Heart right ventricle (tissue), 16 donors: Measurements from ENCODE around the gene TFF3. TPM values are rescaled to one million over a fixed set of nuclear protein-coding genes. Genes with fewer than 3 reads are reported as not detected.

Experiments
- ATAC-seq, 8 donors: fragments of 200-7000 bp; cut with Tn5 transposase; one replicate each; pipeline ENCODE4 v1.9.1; 2020; ENCODE audit warnings: mild to moderate bottlenecking in 8 of 8, moderate library complexity in 8 of 8, moderate number of reproducible peaks in 1 of 8
- DNase-seq, 2 donors: peaks; one replicate each; pipeline ENCODE4 v3.0.0-alpha.2; 2020
- H3K27ac ChIP-seq, 10 donors: fragments of 200-600 bp; sonication (generic) in 2 of 10; one replicate each; pipeline versions ENCODE4 v1.5.0 to v1.8.0; 2020 to 2022; ENCODE audit warnings: mild to moderate bottlenecking in 3 of 10
- H3K27me3 ChIP-seq, 7 donors: fragments of 200-600 bp; one replicate each; pipeline ENCODE4 v1.8.0; 2021 to 2022; ENCODE audit warnings: mild to moderate bottlenecking in 2 of 7
- H3K36me3 ChIP-seq, 9 donors: fragments of 200-600 bp; sonication (generic) in 1 of 9; one replicate each; pipeline versions ENCODE4 v1.5.0 to v1.8.0; 2020 to 2022; ENCODE audit warnings: mild to moderate bottlenecking in 2 of 9
- H3K4me1 ChIP-seq, 9 donors: fragments of 200-600 bp; sonication (generic) in 1 of 9; one replicate each; pipeline versions ENCODE4 v1.5.0 to v1.8.0; 2020 to 2022; ENCODE audit warnings: mild to moderate bottlenecking in 4 of 9
- H3K4me3 ChIP-seq, 10 donors: fragments of 200-600 bp; sonication (generic) in 2 of 10; one replicate each; pipeline versions ENCODE4 v1.5.0 to v1.8.0; 2020 to 2022; ENCODE audit warnings: mild to moderate bottlenecking in 7 of 10, moderate library complexity in 2 of 10
- H3K9me3 ChIP-seq, 11 donors: fragments of 200-600 bp in 10 of 11; sonication (generic) in 2 of 11; one replicate each; pipeline versions ENCODE4 v1.5.0 to v1.8.0; 2013 to 2022; ENCODE audit warnings: mild to moderate bottlenecking in 2 of 11, control low read depth in 1 of 11, moderate library complexity in 1 of 11
- WGBS, 2 donors: extraction: QIAGEN DNeasy Blood & Tissue Kit; methylation state at CpG; one replicate each; pipeline ENCODE4 v1.1.7; 2013; ENCODE audit warnings: inconsistent platforms in 1 of 2; 5-methylcytosine and 5-hydroxymethylcytosine counted together
- intact Hi-C, 10 donors: fragments of 100-400 bp; cut with DNase I; formaldehyde crosslinking; loops; one replicate each; pipeline versions ENCODE4 v1.11.1 to v1.14.2; 2022
- polyA plus RNA-seq, 2 donors: library from polyadenylated mRNA; stranded (reverse); fragments of 200-250 nt; gene quantifications; one replicate each; pipeline ENCODE4 v1.2.3, GENCODE V29; 2013
- total RNA-seq, 10 donors: library from RNA; stranded (reverse); fragmentation: NEBNext Ultra II Directional in 3 of 10; extraction: Animal tissue kit (Norgen Biotek cat#: 25700) in 3 of 10; gene quantifications; one replicate each; pipeline versions ENCODE4 v1.2.1 to v1.2.4, GENCODE V29; 2021 to 2023
- TF ChIP-seq, protein P1 (sequence below), 9 donors: fragments of 200-600 bp; sonication (generic) in 2 of 9; IDR thresholded peaks; one replicate each; pipeline versions ENCODE4 v1.5.0 to v1.8.0; 2021 to 2022; ENCODE audit warnings: antibody characterized with exemption in 9 of 9, mild to moderate bottlenecking in 5 of 9, moderate library complexity in 1 of 9
- donor health status: Arrhythmogenic right ventricular cardiomyopathy.
- donor health status: ischemic (EF 13 %, LVEDD 7.1; RV severe dilation, severe dysfunction).
- donor health status: healthy with polysubstance abuse.
- donor health status: DM: no; HTN: yes; CAD: no.
- donor health status: DM: no; HTN: no; CAD: no.
- donor health status: ischemic (EF 25% LVEDD 6.9; RV normal size, moderate dysfunction).
- donor health status: ischemic (EF 25% LVEDD 5.7; RV mildly dilated, moderate dysfunction).
- donor health status: healthy.
- donor health status: DM: yes; HTN: yes; CAD: no.
- donor health status: Ischemic cardiomyopathy.
- donor health status: ischemic (EF 35%, LVEDD 5.7; RV mildly dilated, moderate dysfunction).
- donor health status: nonischemic (EF 11% LVEDD 7.7; RV severe dilation, severe dysfunction).
- donor health status: DM: yes; HTN: yes; CAD: no.
- donor health status: PGD.
- donor health status: ischemic (EF 29% LVEDD 5.4; RV normal size, mild dysfunction).
- donor health status: nonischemic (EF 23%, LVEDD 6.1; RV moderate dilation, normal function).

Gene TFF3
- total and polyA plus RNA-seq, 12 donors: 0.90 to 7.9 (median 2.7) TPM

DNA sequence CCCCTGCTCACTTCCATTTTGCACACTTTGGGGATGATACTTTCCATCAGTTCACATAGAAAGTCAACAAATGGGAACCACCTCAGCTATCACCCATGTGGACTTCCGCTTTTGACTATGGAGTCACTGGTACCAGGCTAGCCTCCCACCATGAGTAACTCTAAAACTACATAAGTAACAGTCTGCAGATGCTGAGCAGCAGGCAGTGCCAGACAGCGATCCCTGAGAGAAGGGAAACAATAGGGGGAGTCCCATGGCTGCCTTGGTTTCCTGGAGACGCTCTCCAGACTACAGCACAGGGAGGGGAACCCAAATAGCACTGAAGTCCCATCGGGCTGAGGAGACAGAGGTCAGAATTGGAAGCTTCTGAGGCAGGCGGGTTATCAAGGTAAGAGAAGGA is 38.4 kb upstream of the TFF3 start:
- H3K36me3 ChIP-seq: no peaks in the 10 kb centered on the region
- peaks cover 0 to 10% (median 4%) of the 10 kb centered on the region in 7 donors for H3K27me3 ChIP-seq
- H3K27ac ChIP-seq: no peak overlapping the region
- H3K9me3 ChIP-seq: peaks cover 0 to 37% (median 8%) of the 10 kb centered on the region in 11 donors
- no peaks in the 10 kb centered on the region for H3K4me1 ChIP-seq
- WGBS, 2 donors: 80 to 83% methylated on average over 5 of the region's 5 CpGs
- DNase-seq (no peak), ATAC-seq (no peak)
- no peak overlapping the region for H3K4me3 ChIP-seq
- TF ChIP-seq, protein P1, sequence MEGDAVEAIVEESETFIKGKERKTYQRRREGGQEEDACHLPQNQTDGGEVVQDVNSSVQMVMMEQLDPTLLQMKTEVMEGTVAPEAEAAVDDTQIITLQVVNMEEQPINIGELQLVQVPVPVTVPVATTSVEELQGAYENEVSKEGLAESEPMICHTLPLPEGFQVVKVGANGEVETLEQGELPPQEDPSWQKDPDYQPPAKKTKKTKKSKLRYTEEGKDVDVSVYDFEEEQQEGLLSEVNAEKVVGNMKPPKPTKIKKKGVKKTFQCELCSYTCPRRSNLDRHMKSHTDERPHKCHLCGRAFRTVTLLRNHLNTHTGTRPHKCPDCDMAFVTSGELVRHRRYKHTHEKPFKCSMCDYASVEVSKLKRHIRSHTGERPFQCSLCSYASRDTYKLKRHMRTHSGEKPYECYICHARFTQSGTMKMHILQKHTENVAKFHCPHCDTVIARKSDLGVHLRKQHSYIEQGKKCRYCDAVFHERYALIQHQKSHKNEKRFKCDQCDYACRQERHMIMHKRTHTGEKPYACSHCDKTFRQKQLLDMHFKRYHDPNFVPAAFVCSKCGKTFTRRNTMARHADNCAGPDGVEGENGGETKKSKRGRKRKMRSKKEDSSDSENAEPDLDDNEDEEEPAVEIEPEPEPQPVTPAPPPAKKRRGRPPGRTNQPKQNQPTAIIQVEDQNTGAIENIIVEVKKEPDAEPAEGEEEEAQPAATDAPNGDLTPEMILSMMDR (IDR thresholded peaks at IDR 0.05): no peak
- intact Hi-C loops: no loop called here

DNA sequence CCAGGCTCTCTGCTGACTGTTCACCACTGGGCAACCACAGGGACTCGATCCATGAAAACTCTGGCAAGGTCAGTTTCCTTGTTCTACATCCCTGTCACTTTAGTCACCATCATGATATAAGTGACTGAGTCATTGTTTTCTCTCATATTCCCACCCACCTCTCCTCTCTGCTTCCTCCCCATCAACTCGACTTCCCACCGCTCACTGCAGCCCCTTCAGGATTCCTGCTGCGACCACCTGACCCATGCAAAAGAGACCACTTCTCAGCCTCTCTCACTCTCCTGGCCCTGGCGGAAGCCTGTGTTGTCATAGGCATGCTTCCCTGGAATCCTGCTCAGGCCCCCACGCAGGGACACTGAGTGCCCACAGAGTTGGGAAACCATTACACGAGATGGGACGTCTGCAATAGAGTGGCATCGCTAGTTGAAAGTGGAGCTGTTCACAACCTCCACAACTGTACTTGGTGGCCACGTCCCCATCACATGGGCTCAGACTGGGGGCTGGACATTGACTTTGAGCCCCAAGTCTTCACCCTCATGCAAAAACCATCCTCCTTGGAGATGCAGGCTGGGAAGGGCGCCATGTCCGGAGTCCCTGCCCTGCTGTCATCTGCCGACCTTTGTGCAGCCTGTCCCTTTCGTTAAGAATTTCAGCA is 37.4 kb upstream of the TFF3 start:
- TF ChIP-seq, protein P1 (IDR thresholded peaks at IDR 0.05): no peak
- 81 to 86% methylated on average over 14 of the region's 14 CpGs for WGBS, 2 donors
- Histone ChIP-seq H3K4me3 (no peak overlapping the region), H3K27me3 (peaks cover 0 to 13% (median 9%) of the 10 kb centered on the region in 7 donors), H3K4me1 (no peaks in the 10 kb centered on the region), H3K36me3 (no peaks in the 10 kb centered on the region), H3K27ac (no peak overlapping the region), H3K9me3 (peaks cover 0 to 37% (median 8%) of the 10 kb centered on the region in 11 donors)
- intact Hi-C loops: no loop called here
- DNase-seq (no peak), ATAC-seq (no peak)

DNA sequence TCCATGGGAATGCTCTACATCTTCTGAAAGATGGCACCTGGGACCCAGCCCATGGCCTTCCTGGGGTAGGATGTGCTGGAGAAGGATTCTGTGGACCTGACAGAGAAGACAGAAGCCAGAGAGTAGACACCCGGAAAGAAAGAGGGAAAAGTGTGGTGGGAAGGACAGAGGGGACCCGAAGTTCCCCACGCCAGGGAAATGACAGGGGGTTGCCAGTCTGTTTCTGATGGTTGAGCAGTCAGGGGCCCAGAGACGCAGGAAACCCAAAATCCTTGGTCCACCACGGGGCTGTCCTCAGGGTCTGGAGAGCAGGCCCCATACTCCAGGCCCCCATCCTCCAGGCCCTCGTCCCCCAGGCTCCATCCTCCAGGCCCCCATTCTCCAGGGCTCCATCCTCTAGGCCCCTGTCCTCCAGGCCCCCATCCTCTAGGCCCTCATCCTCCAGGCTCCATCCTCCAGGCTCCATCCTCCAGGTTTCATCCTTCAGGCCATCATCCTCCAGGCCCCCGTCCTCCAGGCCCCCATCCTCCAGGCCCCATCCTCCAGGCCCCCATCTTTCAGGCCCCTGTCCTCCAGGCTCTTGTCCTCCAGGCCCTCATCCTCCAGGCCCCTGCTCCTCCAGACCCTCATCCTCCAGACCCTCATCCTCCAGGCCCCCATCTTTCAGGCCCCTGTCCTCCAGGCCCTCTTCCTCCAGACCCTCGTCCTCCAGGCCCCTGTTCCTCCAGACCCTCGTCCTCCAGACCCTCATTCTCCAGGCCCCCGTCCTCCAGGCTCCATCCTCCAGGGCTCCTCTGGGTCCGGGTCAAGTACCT is 36.6 kb upstream of the TFF3 start:
- Histone ChIP-seq H3K36me3 (no peaks in the 10 kb centered on the region), H3K4me3 (no peak overlapping the region), H3K9me3 (peaks cover 0 to 31% (median 8%) of the 10 kb centered on the region in 11 donors), H3K27ac (no peak overlapping the region), H3K4me1 (no peaks in the 10 kb centered on the region), H3K27me3 (peaks cover 0 to 21% (median 9%) of the 10 kb centered on the region in 7 donors)
- DNase-seq (no peak), ATAC-seq (no peak)
- TF ChIP-seq, protein P1 (IDR thresholded peaks at IDR 0.05): no peak
- WGBS, 2 donors: 75 to 81% methylated on average over 10 to 11 of the region's 11 CpGs
- intact Hi-C loops: no loop called here

DNA sequence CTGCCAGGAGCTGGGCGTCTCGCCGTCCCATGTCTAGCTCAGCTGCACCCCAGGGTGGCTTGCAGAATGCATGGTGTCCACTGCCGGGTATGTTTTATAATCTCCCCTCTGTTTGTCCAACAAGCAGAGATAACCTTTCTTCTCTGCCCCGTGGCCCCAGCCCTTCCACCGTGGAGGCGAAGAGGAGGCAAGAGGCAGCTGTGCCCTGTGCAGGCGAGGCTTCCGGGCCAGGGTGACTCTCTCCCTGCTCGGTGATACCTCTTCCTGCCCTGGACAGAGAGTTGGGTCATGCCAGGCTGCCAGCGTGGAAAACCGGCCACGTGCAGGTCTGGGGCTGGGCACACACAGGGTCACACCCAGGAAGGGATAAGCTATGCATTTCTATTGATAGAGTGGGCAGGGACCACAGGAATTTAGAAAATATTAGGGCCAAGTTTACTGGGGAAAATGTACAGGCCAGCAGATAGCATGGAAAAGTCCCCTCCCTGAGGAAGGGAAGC is 35.8 kb upstream of the TFF3 start, which contains the start of gene TFF2:
Gene TFF2, minus strand, starts transcription at position 68 of the 500 bp plus-strand sequence. Its CDS starts 37 bp downstream, at position 31.
- Histone ChIP-seq H3K4me3 (no peak within 1 kb of the TSS), H3K27me3 (peaks cover 0 to 29% (median 9%) of the 10 kb centered on the region in 7 donors), H3K27ac (no peak within 1 kb of the TSS), H3K4me1 (no peaks in the 10 kb centered on the region), H3K9me3 (peaks cover 0 to 25% (median 7%) of the 10 kb centered on the region in 11 donors), H3K36me3 (no peaks in the 10 kb centered on the region)
- 73% methylated on average over 13 of the region's 13 CpGs for WGBS, 2 donors
- intact Hi-C loops: no loop called here
- no peak for ATAC-seq
- DNase-seq: no peak
- TF ChIP-seq, protein P1 (IDR thresholded peaks at IDR 0.05): no peak
